NCI-H2081 treated with DMSO at 0.1 percent for 48 hours (cell line): ENCODE data around the gene CRYM.
"Not testable (repeated sequence)": the region's sequence is repeated elsewhere in the genome, so short reads cannot be mapped to it uniquely, and the experiment has no call there.

ENCODE experiments used
- DNase-seq: peaks from one replicate; lab custom pipeline; 2025; lab: John Stamatoyannopoulos, UW

CRYM gene

GRCh38 chr16:21279501-21279900, 1.4 kb upstream of the CRYM start:
- DNase-seq, result no peak

- DNase-seq, result no peak
These were observed 804 bp downstream of the CRYM start for GRCh38 chr16:21277045-21277926.

- DNase-seq, result no peak
These were observed 2.0 kb downstream of the CRYM start for GRCh38 chr16:21276090-21276489.

GRCh38 chr16:21275529-21275928, 2.6 kb downstream of the CRYM start:
- no peak for DNase-seq

- no peak for DNase-seq
These were observed 3.8 kb downstream of the CRYM start for GRCh38 chr16:21274172-21274726.

GRCh38 chr16:21272763-21273162, 5.3 kb downstream of the CRYM start:
- not testable (repeated sequence) for DNase-seq

- DNase-seq, result no peak
These were observed 5.8 kb downstream of the CRYM start for GRCh38 chr16:21272253-21272652.

- no peak for DNase-seq
These were observed 9.9 kb downstream of the CRYM start for GRCh38 chr16:21268236-21268635.

GRCh38 chr16:21267298-21267697, 10.8 kb downstream of the CRYM start:
- no peak for DNase-seq

- no peak for DNase-seq
These were observed 12.8 kb downstream of the CRYM start for GRCh38 chr16:21265104-21265837.

- no peak for DNase-seq
These were observed 13.5 kb downstream of the CRYM start for GRCh38 chr16:21264571-21265036.

GRCh38 chr16:21263640-21264570, 14.2 kb downstream of the CRYM start:
- no peak for DNase-seq

GRCh38 chr16:21262779-21263639, 15.1 kb downstream of the CRYM start:
- DNase-seq, result no peak

GRCh38 chr16:21260870-21261791, 17.0 kb downstream of the CRYM start:
- DNase-seq, result no peak

- DNase-seq, result no peak
These were observed 20.8 kb downstream of the CRYM start for GRCh38 chr16:21257284-21257683.

- no peak for DNase-seq
These were observed 21.5 kb downstream of the CRYM start for GRCh38 chr16:21256636-21257035.

GRCh38 chr16:21253470-21253869, 24.6 kb downstream of the CRYM start:
- DNase-seq, result no peak

GRCh38 chr16:21250072-21250923, 27.8 kb downstream of the CRYM start:
- no peak for DNase-seq

GRCh38 chr16:21248179-21248578, 29.9 kb downstream of the CRYM start:
- not testable (repeated sequence) for DNase-seq
